ENCODE data around the gene GXYLT1. TPM values are rescaled to one million over a fixed set of nuclear protein-coding genes. Genes with fewer than 3 reads are reported as not detected.
"Not testable (repeated sequence)": the region's sequence is repeated elsewhere in the genome, so short reads cannot be mapped to it uniquely, and the experiment has no call there.

GXYLT1 gene, protein sequence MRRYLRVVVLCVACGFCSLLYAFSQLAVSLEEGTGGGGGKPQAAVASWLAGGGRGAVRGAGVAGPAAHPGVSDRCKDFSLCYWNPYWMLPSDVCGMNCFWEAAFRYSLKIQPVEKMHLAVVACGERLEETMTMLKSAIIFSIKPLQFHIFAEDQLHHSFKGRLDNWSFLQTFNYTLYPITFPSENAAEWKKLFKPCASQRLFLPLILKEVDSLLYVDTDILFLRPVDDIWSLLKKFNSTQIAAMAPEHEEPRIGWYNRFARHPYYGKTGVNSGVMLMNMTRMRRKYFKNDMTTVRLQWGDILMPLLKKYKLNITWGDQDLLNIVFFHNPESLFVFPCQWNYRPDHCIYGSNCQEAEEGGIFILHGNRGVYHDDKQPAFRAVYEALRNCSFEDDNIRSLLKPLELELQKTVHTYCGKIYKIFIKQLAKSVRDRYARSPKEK
- total RNA-seq: 7.3 TPM

DNA sequence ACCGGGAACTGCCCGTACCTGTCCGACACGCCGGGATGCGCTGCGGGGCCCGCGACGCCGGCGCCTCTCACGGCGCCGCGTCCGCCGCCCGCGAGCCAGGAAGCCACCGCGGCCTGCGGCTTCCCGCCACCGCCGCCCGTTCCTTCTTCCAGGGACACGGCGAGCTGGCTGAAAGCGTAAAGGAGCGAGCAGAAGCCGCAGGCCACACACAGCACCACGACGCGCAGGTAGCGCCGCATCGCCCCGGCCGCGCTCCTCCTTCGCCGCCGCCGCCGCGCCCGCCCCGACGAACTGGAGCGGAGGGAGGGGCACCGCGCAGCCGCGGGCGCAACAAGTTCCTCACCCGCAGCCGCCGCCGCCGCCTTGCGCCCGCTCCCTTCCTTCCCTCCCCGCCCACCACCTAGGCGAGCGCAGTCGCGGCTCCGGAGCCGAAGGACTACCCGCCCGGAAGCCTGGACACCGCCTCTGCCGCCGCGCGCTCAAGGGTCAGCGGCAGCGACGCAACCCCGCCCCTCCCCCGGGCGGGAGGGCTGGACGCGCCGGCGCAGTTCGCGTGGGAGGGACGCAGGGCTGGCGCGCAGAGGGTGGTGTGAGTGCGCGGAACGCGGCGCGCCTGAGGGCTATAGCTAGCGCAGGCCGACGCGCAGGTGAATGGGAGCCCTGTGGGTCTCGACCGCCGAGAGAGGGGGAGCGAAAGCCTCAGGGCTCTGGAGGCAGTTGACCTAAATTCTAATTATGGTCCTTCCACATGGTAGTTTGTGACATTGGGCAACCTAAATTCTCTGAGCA lies at the start of gene GXYLT1:
Gene GXYLT1 (minus strand): TSS at position 467 of the 789 bp plus-strand sequence. CDS start 228 bp downstream, at position 239.
- peak; percentile 87 to 93 for DNase-seq (ENCODE audit: low spot score in 2 of 2)
- no peak for FAIRE-seq

- DNase-seq (ENCODE audit: low spot score in 2 of 2) (no peak), FAIRE-seq (no peak)
These were observed 48.0 kb upstream of the GXYLT1 start for GRCh38 chr12:42192686-42193085.

- FAIRE-seq (no peak), DNase-seq (ENCODE audit: low spot score in 2 of 2) (no peak)
These were observed 47.6 kb upstream of the GXYLT1 start for GRCh38 chr12:42192258-42192657.

DNA sequence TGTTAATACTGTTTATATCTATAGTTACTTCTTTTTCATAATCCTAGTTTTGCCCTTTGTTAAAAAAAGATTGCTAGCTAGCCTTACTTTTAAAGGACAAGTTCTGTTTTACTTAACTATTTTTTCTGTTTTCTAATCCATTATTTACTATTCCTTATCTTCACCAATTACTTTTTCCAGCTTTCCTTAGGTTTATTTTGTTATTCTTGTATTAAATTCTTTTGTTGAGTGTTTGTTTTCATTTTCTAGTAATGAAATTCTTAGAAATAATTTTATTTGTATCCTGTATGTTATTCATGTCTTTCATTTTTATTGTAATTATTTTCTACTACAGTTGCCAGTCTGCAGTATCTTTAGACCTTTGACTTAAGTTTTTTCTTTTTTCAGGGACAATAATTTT lies 45.7 kb upstream of the GXYLT1 start:
- DNase-seq (ENCODE audit: low spot score in 2 of 2) (no peak), FAIRE-seq (no peak)

DNA sequence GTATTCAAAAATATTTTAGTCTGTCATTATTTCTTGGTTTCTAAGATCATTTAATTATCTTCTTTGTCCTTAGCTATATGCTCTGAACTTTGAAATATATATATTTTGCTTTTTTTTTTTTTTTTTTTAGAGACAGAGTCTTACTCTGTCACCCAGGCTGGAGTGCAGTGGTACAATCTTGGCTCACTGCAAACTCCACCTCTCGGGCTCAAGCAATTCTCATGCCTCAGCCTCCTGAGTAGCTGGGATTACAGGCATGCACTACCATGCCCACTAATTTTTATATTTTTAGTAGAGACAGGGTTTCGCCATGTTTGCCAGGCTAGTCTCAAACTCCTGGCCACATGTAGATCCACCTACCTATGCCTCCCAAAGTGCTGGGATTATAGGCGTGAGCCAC lies 43.6 kb upstream of the GXYLT1 start:
- FAIRE-seq; DNase-seq (ENCODE audit: low spot score in 2 of 2): not testable (repeated sequence)

DNA sequence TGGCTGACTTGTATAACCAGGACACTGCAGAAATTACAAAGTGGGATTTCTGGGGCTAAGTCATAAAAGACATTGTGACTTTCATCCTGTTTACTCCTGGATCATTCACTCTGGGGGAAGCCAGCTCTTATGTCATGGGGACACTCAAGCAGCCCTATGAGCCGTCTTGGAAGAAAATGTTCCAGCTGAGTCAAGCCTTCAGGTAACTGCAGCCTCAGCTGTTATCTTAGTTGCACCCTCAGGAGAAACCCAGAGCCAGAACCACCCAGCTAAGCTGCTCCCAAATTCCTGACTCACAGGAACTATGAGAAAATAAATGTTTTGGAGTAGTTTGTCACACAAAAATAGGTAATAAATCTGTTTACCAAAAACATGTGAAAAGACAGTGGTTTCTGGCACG lies 43.1 kb upstream of the GXYLT1 start:
- FAIRE-seq: no peak
- no peak for DNase-seq (ENCODE audit: low spot score in 2 of 2)

DNA sequence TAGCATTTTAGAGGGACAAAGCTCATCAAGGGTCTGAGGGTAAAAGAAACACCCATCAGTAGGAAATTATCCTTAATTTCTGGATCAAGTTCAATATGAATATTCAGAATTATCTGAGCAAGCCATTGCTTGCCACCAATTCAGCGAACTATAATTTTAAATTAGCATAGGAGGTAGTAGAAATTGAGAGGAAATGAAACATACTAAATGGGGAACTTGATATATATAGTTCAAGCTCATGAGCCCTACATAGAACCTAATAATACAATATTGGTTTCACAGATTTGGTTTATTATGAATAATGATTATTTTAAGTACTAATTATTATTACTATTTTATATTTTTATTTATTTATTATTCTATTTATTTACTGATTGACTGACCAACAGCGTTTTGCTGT lies 42.1 kb upstream of the GXYLT1 start:
- DNase-seq (ENCODE audit: low spot score in 2 of 2) (no peak), FAIRE-seq (no peak)

DNA sequence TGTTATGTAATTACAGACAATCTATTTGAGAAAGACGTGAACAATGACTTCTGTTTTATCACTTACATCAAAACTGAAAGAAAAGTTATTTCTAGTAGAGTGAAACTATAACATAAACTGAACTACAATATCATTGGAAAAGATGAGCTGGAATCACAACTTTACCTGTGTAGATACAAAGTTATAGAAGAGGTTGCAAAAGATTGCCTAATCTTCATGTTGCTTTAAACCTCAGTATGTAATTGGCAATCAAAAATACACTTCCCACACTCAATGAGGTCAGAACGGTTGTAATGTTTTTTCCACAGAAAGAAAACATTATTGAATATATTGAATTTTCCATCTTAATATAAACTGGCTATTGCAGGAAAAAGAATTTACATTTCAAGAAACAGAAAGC lies 37.7 kb upstream of the GXYLT1 start:
- DNase-seq (ENCODE audit: low spot score in 2 of 2): no peak
- no peak for FAIRE-seq

- FAIRE-seq (no peak), DNase-seq (ENCODE audit: low spot score in 2 of 2) (peak in 1 of 2 donors; percentile 5)
These were observed 36.4 kb upstream of the GXYLT1 start for GRCh38 chr12:42180990-42181596.

GRCh38 chr12:42178101-42178500 lies 33.4 kb upstream of the GXYLT1 start:
- no peak for FAIRE-seq
- no peak for DNase-seq (ENCODE audit: low spot score in 2 of 2)

DNA sequence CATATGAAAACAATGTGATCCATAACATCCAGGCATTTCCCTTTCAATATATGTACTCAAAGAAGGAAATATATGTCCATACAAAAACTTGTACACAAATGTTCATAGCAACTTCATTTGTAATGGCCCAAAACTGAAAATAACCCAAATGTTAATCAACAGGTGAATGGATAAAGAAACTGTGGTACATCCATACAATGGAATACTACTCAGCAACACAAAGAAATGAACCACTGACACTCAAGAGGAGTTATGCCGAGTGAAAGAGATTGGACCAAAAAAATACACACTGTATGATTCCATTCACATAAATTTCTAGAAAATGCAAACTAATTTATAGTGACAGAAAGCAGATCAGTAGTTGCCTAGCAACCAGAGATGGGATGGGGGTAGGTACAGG lies 30.3 kb upstream of the GXYLT1 start:
- DNase-seq (ENCODE audit: low spot score in 2 of 2) (no peak), FAIRE-seq (no peak)

DNA sequence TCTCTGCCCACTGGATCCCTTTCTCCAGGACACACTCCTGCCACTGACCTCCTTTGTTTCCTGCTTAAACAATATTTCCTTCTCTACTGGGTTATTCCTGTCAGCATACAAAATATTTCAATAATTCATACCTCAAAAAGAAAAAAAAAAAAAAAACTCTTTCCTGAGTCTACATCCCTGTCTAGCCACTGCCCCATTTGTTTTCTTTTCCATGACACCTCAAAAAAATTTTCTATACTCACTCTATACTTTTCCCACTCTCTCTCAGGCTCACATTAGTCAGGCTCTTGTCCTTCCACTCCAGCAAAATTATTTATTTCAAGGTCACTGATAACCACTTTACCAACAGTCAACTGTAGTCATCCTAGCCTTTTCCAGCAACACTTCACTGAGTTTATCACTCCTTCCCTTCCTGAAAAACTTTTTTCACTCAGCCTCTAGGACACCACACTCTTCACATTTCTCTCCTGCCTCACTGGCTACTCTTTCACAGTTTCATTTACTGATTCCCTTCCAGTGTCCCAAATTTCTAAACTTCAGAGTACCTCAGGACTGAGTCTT lies 29.4 kb upstream of the GXYLT1 start:
- no peak for FAIRE-seq

GRCh38 chr12:42172441-42173210 lies 28.0 kb upstream of the GXYLT1 start:
- FAIRE-seq (no peak), DNase-seq (ENCODE audit: low spot score in 2 of 2) (no peak)

More for the DNA sequence above, 29.4 kb upstream of the GXYLT1 start:
- no peak for DNase-seq (ENCODE audit: low spot score in 2 of 2)

GRCh38 chr12:42167711-42168110 lies 23.0 kb upstream of the GXYLT1 start:
- DNase-seq (ENCODE audit: low spot score in 2 of 2) (no peak), FAIRE-seq (no peak)

DNA sequence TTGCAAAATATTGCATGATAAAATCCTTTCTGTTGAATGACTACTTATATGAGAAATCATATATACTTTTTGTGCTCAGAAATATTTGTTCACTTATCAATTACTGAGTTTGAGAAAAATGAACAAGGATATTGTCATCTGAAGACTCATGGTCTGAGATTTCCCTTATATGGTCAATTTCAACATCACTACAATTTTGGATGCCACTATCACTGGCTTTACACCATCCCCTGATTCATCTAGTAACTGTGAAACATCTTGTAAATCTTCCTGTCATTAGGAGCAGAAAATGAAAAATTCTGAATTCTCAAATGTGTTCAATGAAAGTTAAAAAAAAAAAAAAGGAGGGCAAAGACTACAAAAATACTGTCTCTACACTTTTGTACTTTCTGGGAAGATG lies 21.8 kb upstream of the GXYLT1 start:
- no peak for DNase-seq (ENCODE audit: low spot score in 2 of 2)

GRCh38 chr12:42163913-42164312 lies 19.2 kb upstream of the GXYLT1 start:
- no peak for FAIRE-seq
- no peak for DNase-seq (ENCODE audit: low spot score in 2 of 2)

More for the DNA sequence above, 21.8 kb upstream of the GXYLT1 start:
- no peak for FAIRE-seq

DNA sequence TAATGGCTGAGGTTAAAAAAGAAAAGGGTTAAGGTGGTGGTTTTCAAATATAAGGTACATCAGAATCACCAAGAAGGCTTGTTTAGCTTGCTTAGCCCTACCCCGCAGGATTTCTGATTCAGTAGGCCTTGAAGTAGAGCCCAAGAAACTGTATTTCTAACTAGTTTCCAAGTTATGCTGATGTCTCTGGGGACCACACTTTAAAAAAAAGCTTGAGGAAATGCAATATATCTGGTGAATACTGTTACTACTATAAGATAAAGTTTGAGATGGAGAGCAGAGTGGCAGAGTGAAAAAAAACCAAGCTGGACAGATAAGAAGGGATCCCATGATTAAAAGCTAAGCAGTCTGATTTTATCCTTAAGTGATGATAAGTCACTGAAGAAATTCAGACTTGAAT lies 18.3 kb upstream of the GXYLT1 start:
- FAIRE-seq (no peak), DNase-seq (ENCODE audit: low spot score in 2 of 2) (no peak)

GRCh38 chr12:42162193-42162592 lies 17.5 kb upstream of the GXYLT1 start:
- FAIRE-seq (no peak), DNase-seq (ENCODE audit: low spot score in 2 of 2) (no peak)

- FAIRE-seq (peak; percentile 74), DNase-seq (ENCODE audit: low spot score in 2 of 2) (no peak)
These were observed 16.9 kb upstream of the GXYLT1 start for GRCh38 chr12:42161529-42161928.

- no peak for FAIRE-seq
- no peak for DNase-seq (ENCODE audit: low spot score in 2 of 2)
These were observed 11.6 kb upstream of the GXYLT1 start for GRCh38 chr12:42156232-42156631.

Measured in frontal cortex (tissue), 4 donors.